NOMO-1 (cell line): ENCODE data around the gene USP5.
"Not testable (repeated sequence)": the region's sequence is repeated elsewhere in the genome, so short reads cannot be mapped to it uniquely, and the experiment has no call there.

Experiments used
- DNase-seq, 2 experiments: peaks; one replicate each; lab custom pipeline; 2025; ENCODE audit not compliant: unreplicated experiment in 2 of 2; lab: John Stamatoyannopoulos, UW

Gene USP5

GRCh38 chr12:6908141-6908540 is 56.2 kb downstream of the USP5 start:
- DNase-seq, result not testable (repeated sequence)

GRCh38 chr12:6909421-6910145 is 57.6 kb downstream of the USP5 start:
- peak in 1 of 2 experiments; percentile 22 for DNase-seq

- no peak for DNase-seq
These were observed 60.4 kb downstream of the USP5 start for GRCh38 chr12:6912164-6912935.

GRCh38 chr12:6914246-6914946 is 62.4 kb downstream of the USP5 start, which contains the start of gene ENO2:
TSS of gene ENO2 (plus strand) at chr12:6914580. CDS start at chr12:6915833, 1,253 bp downstream.
- peak; percentile 33 to 44 for DNase-seq

GRCh38 chr12:6914947-6915788 is 63.2 kb downstream of the USP5 start:
- DNase-seq, result no peak

GRCh38 chr12:6915789-6916285 is 63.9 kb downstream of the USP5 start:
- DNase-seq, result no peak
